ENCODE results near the gene IGFBP3. TPM values are rescaled to one million over a fixed set of nuclear protein-coding genes. Genes with fewer than 3 reads are reported as not detected.

Gene IGFBP3
- total RNA-seq, 1 donor from 2014 or later: 197 TPM

GRCh38 chr7:45888185-45888992, 32.7 kb downstream of the IGFBP3 start, which contains the start of gene IGFBP1:
Gene IGFBP1, plus strand, starts transcription at chr7:45888488. Its CDS starts 165 bp downstream, at chr7:45888653.
- intact Hi-C loops (cut with DNase I): no loop called here
- DNase-seq (ENCODE audit: extremely low spot score in 2 of 2): no peak
- no peak for TF ChIP-seq POLR2AphosphoS5 (IDR thresholded peaks at IDR 0.05; ENCODE audit: insufficient read depth in 1 of 2, low read depth in 1 of 2)
- no peak for TF ChIP-seq POLR2A (IDR thresholded peaks at IDR 0.05)
- TF ChIP-seq, protein P1, sequence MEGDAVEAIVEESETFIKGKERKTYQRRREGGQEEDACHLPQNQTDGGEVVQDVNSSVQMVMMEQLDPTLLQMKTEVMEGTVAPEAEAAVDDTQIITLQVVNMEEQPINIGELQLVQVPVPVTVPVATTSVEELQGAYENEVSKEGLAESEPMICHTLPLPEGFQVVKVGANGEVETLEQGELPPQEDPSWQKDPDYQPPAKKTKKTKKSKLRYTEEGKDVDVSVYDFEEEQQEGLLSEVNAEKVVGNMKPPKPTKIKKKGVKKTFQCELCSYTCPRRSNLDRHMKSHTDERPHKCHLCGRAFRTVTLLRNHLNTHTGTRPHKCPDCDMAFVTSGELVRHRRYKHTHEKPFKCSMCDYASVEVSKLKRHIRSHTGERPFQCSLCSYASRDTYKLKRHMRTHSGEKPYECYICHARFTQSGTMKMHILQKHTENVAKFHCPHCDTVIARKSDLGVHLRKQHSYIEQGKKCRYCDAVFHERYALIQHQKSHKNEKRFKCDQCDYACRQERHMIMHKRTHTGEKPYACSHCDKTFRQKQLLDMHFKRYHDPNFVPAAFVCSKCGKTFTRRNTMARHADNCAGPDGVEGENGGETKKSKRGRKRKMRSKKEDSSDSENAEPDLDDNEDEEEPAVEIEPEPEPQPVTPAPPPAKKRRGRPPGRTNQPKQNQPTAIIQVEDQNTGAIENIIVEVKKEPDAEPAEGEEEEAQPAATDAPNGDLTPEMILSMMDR (IDR thresholded peaks at IDR 0.05): no peak
- Histone ChIP-seq H3K9me3 (no peaks in the 10 kb centered on the region), H3K27ac (no peak within 1 kb of the TSS), H3K4me1 (peaks cover 9% of the 10 kb centered on the region), H3K27me3 (no peaks in the 10 kb centered on the region), H3K4me3 (peak within 1 kb of the TSS; percentile 5 to 40), H3K36me3 (no peaks in the 10 kb centered on the region)

DNA sequence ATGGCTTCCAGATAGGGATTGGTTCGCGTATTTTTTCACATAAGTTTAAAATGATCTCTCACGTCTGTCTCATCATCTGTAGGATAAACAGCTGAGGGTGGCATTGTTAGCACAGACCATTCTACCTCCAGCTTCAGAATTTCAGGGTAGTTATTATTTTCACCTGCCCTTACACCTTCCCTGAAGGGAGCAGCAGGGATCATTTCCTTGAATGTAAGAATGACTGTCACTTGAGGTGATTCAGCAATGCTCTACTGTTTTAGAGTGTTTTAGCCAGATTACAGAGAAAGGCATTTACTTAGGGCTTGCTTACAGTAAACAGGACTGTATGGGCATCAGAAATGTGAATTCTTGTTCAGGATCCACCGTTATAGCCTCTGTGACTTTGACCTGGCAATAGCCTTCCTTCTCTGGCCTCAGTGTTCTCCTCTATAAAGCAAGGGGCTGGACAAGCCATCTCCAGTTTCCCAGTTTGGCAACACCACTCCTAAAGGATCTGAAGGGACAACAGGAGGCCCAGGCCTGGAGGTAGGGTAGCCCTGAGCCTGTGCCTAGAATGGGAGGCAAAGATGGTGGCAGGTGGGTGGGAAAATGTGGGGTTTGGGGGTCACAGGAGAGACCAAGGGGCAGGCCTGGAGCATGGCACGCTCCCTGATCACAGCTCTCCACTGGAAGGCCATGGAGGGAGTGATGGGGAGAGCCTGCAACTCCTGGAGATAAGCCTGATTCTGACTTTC, 34.0 kb downstream of the IGFBP3 start:
- Histone ChIP-seq H3K27me3 (no peaks in the 10 kb centered on the region), H3K27ac (no peak overlapping the region), H3K4me1 (peaks cover 9% of the 10 kb centered on the region), H3K36me3 (no peaks in the 10 kb centered on the region), H3K4me3 (no peak overlapping the region), H3K9me3 (no peaks in the 10 kb centered on the region)
- TF ChIP-seq, protein P1 (IDR thresholded peaks at IDR 0.05): no peak
- TF ChIP-seq POLR2AphosphoS5 (IDR thresholded peaks at IDR 0.05; ENCODE audit: insufficient read depth in 1 of 2, low read depth in 1 of 2) (no peak), POLR2A (IDR thresholded peaks at IDR 0.05) (no peak)
- no peak for DNase-seq (ENCODE audit: extremely low spot score in 2 of 2)
- intact Hi-C loops (cut with DNase I): no loop called here

GRCh38 chr7:45885264-45885882, 35.7 kb downstream of the IGFBP3 start:
- Histone ChIP-seq H3K27me3 (no peaks in the 10 kb centered on the region), H3K4me1 (peaks cover 9% of the 10 kb centered on the region), H3K9me3 (no peaks in the 10 kb centered on the region), H3K27ac (no peak overlapping the region), H3K4me3 (no peak overlapping the region), H3K36me3 (no peaks in the 10 kb centered on the region)
- no peak for DNase-seq (ENCODE audit: extremely low spot score in 2 of 2)
- intact Hi-C loops (cut with DNase I): no loop called here
- TF ChIP-seq POLR2A (IDR thresholded peaks at IDR 0.05) (no peak), POLR2AphosphoS5 (IDR thresholded peaks at IDR 0.05; ENCODE audit: insufficient read depth in 1 of 2, low read depth in 1 of 2) (no peak)
- TF ChIP-seq, protein P1 (IDR thresholded peaks at IDR 0.05): no peak

DNA sequence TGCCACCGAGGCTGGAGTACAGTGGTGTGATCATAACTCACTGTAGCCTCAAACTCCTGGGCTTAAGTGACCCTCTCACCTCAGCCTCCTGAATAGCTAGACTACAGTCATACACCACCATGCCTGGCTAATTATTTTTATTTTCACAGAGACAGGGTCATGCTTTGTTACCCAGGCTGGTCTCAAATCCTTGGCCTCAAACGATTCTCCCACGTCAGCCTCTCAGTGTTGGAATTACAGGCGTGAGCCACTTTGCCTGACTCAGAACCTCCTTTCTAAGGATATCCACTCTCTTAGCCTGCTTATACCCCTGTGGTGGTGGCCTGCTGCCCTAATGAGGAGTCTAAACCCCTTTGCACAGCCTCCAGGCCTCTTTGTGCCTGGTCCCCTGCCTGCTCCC, 36.9 kb downstream of the IGFBP3 start:
- Histone ChIP-seq H3K9me3 (no peaks in the 10 kb centered on the region), H3K4me3 (no peak overlapping the region), H3K27me3 (no peaks in the 10 kb centered on the region), H3K4me1 (peaks cover 9% of the 10 kb centered on the region), H3K27ac (no peak overlapping the region), H3K36me3 (no peaks in the 10 kb centered on the region)
- TF ChIP-seq POLR2A (IDR thresholded peaks at IDR 0.05): no peak
- TF ChIP-seq, protein P1 (IDR thresholded peaks at IDR 0.05): no peak
- intact Hi-C loops (cut with DNase I): no loop called here
- DNase-seq (ENCODE audit: extremely low spot score in 2 of 2): no peak

All from vagina (tissue), 2 donors.